SKM-1 treated with dmso at 0.1 percent for 144 hours (cell line): Measurements from ENCODE around the gene TRAK2.
"Not testable (repeated sequence)": the region's sequence is repeated elsewhere in the genome, so short reads cannot be mapped to it uniquely, and the experiment has no call there.

ENCODE experiments used
- DNase-seq: peaks from one replicate; lab custom pipeline; 2025; ENCODE audit not compliant: unreplicated experiment; lab: John Stamatoyannopoulos, UW

Gene TRAK2

GRCh38 chr2:201415149-201415548, 36.1 kb downstream of the TRAK2 start:
- DNase-seq: no peak

- no peak for DNase-seq
Measured at GRCh38 chr2:201414099-201415023, 36.9 kb downstream of the TRAK2 start.

- DNase-seq: no peak
Measured at GRCh38 chr2:201413552-201413951, 37.7 kb downstream of the TRAK2 start.

GRCh38 chr2:201413143-201413542, 38.1 kb downstream of the TRAK2 start:
- DNase-seq: no peak

- no peak for DNase-seq
Measured at GRCh38 chr2:201411421-201411820, 39.8 kb downstream of the TRAK2 start.

- DNase-seq: no peak
Measured at GRCh38 chr2:201408931-201409330, 42.3 kb downstream of the TRAK2 start.

- no peak for DNase-seq
Measured at GRCh38 chr2:201407265-201407664, 44.0 kb downstream of the TRAK2 start.

- no peak for DNase-seq
Measured at GRCh38 chr2:201406077-201406662, 45.1 kb downstream of the TRAK2 start.

GRCh38 chr2:201404699-201405280, 46.5 kb downstream of the TRAK2 start:
- no peak for DNase-seq

GRCh38 chr2:201403880-201404279, 47.4 kb downstream of the TRAK2 start:
- DNase-seq: no peak

- no peak for DNase-seq
Measured at GRCh38 chr2:201402651-201403562, 48.4 kb downstream of the TRAK2 start.

GRCh38 chr2:201401815-201402214, 49.4 kb downstream of the TRAK2 start:
- DNase-seq: no peak

DNA sequence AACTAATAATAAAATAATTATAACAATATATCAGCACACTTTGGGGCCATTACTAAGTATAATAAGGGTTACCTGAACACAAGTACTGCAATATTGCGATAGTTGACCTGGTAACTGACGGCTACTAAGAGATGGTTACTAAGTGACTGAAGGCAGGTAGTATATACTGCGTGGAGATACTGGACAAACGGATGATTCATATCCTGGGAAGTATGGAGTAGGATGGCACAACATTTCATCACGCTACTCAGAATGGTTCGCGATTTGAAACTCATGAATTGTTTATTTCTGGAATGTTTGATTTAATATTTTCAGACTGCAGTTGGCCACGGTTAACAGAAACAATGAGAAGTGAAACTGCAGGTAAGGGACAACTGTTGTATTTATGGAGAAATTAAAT, 54.7 kb downstream of the TRAK2 start:
- DNase-seq: no peak

DNA sequence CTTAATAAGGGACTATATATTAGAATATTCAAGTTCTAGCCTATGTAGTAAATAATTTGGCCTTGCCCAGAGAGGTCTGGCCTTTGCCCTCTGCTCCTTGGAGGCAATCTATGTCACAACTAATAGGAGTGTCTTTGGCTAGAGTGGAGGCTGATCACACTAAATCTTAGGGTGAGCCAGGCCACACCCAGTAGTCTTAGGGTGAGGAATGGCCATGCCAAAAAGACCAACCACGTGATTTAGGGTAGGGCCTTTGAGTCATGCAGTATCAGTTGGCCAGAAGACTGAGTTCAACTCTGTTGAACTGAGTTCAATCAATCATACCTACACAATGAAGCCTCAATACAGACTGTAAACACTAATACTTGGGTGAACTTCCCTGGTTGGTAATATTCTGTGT, 68.1 kb downstream of the TRAK2 start:
- no peak for DNase-seq

- DNase-seq: no peak
Measured at GRCh38 chr2:201378496-201379397, 72.5 kb downstream of the TRAK2 start.

- no peak for DNase-seq
Measured at GRCh38 chr2:201377218-201377617, 74.0 kb downstream of the TRAK2 start.

GRCh38 chr2:201369775-201370174, 81.5 kb downstream of the TRAK2 start:
- no peak for DNase-seq

GRCh38 chr2:201369318-201369717, 81.9 kb downstream of the TRAK2 start:
- not testable (repeated sequence) for DNase-seq

GRCh38 chr2:201366146-201366545, 85.1 kb downstream of the TRAK2 start:
- DNase-seq: no peak
